Astrocyte of the cerebellum (primary cell): ENCODE results near the gene MPZL3.

ENCODE experiments used
- DNase-seq: peaks from one replicate; pipeline ENCODE4 v3.0.0-alpha.2; 2011; ENCODE audit warnings: low read depth
- H3K4me3 ChIP-seq: 2 replicates; pipeline ENCODE4 v1.5.1; 2011; ENCODE audit warnings: mild to moderate bottlenecking, low read depth, low read length, moderate library complexity
- in situ Hi-C: cut with HindIII; loops from 2 replicates; pipeline ENCODE4 v1.10.0; 2017; ENCODE audit warnings: low sequenced_read_pairs
- TF ChIP-seq, protein P1 (sequence below): IDR thresholded peaks from 2 replicates; pipeline ENCODE4 v1.5.1; 2012; ENCODE audit warnings: low read length, low read depth, moderate library complexity, mild to moderate bottlenecking; ENCODE audit errors: missing control alignments

The MPZL3 gene

GRCh38 chr11:118223992-118224391 is 28.2 kb downstream of the MPZL3 start:
- no peak for DNase-seq
- in situ Hi-C loops, result no loop called here
- H3K4me3 ChIP-seq, result no peak overlapping the region
- TF ChIP-seq, protein P1, sequence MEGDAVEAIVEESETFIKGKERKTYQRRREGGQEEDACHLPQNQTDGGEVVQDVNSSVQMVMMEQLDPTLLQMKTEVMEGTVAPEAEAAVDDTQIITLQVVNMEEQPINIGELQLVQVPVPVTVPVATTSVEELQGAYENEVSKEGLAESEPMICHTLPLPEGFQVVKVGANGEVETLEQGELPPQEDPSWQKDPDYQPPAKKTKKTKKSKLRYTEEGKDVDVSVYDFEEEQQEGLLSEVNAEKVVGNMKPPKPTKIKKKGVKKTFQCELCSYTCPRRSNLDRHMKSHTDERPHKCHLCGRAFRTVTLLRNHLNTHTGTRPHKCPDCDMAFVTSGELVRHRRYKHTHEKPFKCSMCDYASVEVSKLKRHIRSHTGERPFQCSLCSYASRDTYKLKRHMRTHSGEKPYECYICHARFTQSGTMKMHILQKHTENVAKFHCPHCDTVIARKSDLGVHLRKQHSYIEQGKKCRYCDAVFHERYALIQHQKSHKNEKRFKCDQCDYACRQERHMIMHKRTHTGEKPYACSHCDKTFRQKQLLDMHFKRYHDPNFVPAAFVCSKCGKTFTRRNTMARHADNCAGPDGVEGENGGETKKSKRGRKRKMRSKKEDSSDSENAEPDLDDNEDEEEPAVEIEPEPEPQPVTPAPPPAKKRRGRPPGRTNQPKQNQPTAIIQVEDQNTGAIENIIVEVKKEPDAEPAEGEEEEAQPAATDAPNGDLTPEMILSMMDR, result no peak

DNA sequence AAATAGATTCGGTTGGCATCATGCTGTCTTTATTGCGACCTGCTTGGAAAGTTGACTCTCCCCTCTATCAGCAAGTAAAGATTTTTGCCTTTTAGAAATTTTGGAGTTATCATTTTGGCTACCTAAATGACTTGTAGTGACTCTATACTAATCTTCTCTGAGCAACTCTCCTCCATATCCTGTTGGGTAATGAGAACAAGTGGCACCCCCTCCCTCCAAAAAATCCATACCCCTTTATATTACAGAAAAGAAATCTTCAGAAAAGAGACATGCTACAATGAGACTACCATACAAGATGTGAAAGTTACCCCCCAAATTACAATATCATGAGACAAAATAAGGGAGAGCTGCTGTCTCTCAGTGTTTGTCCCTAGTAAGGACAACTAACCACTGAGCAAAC is 28.6 kb downstream of the MPZL3 start:
- no peak for DNase-seq
- in situ Hi-C loops, result no loop called here
- TF ChIP-seq, protein P1, result no peak
- no peak overlapping the region for H3K4me3 ChIP-seq

- no peak for DNase-seq
- TF ChIP-seq, protein P1, result no peak
- in situ Hi-C loops, result no loop called here
- H3K4me3 ChIP-seq, result no peak overlapping the region
Observed at GRCh38 chr11:118222437-118222836, 29.7 kb downstream of the MPZL3 start.

GRCh38 chr11:118221419-118221818 is 30.7 kb downstream of the MPZL3 start:
- in situ Hi-C loops, result no loop called here
- TF ChIP-seq, protein P1, result no peak
- DNase-seq, result no peak
- no peak overlapping the region for H3K4me3 ChIP-seq

DNA sequence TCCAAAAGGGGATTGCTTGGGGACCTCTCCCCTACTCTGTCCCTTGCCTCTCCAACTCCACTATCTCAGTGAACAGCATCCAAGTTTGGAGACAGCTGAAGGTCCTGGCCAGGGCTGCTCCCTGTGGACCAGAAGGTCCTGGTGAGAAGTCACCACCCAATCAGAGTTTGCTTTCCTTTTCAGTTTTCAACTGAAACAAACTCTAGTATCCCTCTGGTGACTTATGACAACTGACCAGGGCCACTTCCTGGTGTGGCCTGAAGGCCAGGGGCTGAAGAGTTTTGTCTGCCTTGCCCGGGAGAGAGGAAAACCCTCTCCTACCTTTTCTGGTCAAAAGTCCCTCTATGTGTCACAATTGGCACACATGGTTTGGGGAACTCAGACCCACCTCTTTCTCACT is 32.4 kb downstream of the MPZL3 start:
- no peak for DNase-seq
- no peak overlapping the region for H3K4me3 ChIP-seq
- in situ Hi-C loops, result no loop called here

GRCh38 chr11:118219244-118219643 is 32.9 kb downstream of the MPZL3 start:
- TF ChIP-seq, protein P1, result no peak
- no peak for DNase-seq
- in situ Hi-C loops, result no loop called here
- H3K4me3 ChIP-seq, result no peak overlapping the region

More for the DNA sequence above, 32.4 kb downstream of the MPZL3 start:
- TF ChIP-seq, protein P1, result no peak

DNA sequence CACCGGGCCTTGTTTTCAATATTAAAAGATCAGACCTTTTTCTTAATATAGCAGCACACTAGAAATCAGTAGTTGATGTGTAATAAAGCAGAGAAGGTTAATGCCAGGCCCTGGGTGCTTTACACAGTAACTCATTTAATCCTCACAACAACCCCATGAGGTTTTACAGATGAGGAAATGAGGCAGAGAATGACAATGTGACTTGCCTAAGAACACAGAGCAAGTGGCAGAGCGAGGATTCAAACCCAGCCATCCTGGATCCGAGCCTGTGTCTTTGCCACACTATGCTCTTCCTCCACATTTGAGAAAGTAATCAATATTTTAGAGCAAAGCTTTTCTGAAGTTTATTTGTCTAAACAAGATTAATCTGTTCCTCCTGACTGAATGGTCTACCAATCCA is 34.6 kb downstream of the MPZL3 start:
- DNase-seq, result no peak
- TF ChIP-seq, protein P1, result no peak
- no peak overlapping the region for H3K4me3 ChIP-seq

More for the DNA sequence above, 34.6 kb downstream of the MPZL3 start:
- in situ Hi-C loops, result no loop called here
